Mesothelial cell of epicardium (in vitro differentiated cells): ENCODE data around the gene CDH24. TPM values are rescaled to one million over a fixed set of nuclear protein-coding genes. Genes with fewer than 3 reads are reported as not detected.

ENCODE experiments used
- total RNA-seq: library from RNA; stranded (reverse); gene quantifications from 3 replicates; pipeline ENCODE4 v1.2.1, GENCODE V29; 2021

Gene CDH24
- total RNA-seq, 1 donor from 2014 or later: 30.4 TPM

Other genes starting within 250 kb of the CDH24 start
- gene SLC7A7, start 242.1 kb downstream of the CDH24 start, total RNA-seq: 8.3 to 9.8 TPM (median 8.9 TPM) in 3 replicates
- gene MRPL52, start 227.6 kb downstream of the CDH24 start, total RNA-seq: 67.4 to 77.0 TPM (median 74.4 TPM) in 3 replicates
- gene MMP14, start 220.9 kb downstream of the CDH24 start, total RNA-seq: 302 to 306 TPM (median 304 TPM) in 3 replicates
- gene LRP10, start 185.8 kb downstream of the CDH24 start, total RNA-seq: 38.6 to 40.4 TPM (median 39.8 TPM) in 3 replicates
- 2.6 to 3.0 TPM (median 3.0 TPM) in 3 replicates for gene REM2, start 174.3 kb downstream of the CDH24 start, total RNA-seq
- 97.9 to 106 TPM (median 101 TPM) in 3 replicates for gene RBM23, start 138.4 kb downstream of the CDH24 start, total RNA-seq
- 86.2 to 89.8 TPM (median 86.2 TPM) in 3 replicates for gene PRMT5, start 128.1 kb downstream of the CDH24 start, total RNA-seq
- gene HAUS4, start 100.4 kb downstream of the CDH24 start, total RNA-seq: 32.7 to 33.2 TPM (median 33.0 TPM) in 3 replicates
- 108 to 110 TPM (median 109 TPM) in 3 replicates for gene AJUBA, start 75.0 kb downstream of the CDH24 start, total RNA-seq
- gene C14orf93, start 47.4 kb downstream of the CDH24 start, total RNA-seq: 14.0 to 15.1 TPM (median 14.9 TPM) in 3 replicates
- gene PSMB5, start 22.6 kb downstream of the CDH24 start, total RNA-seq: 121 to 124 TPM (median 123 TPM) in 3 replicates
- 0.09 TPM in 1 of 3 replicates, not detected in the others for gene PSMB11, start 15.3 kb downstream of the CDH24 start, total RNA-seq
- gene ACIN1, start 37.6 kb upstream of the CDH24 start, total RNA-seq: 372 to 401 TPM (median 374 TPM) in 3 replicates
- 43.2 to 48.5 TPM (median 45.6 TPM) in 3 replicates for gene C14orf119, start 38.0 kb upstream of the CDH24 start, total RNA-seq
- gene CIROP, start 47.5 kb upstream of the CDH24 start, total RNA-seq: not detected in 3 replicates
- gene CEBPE, start 61.7 kb upstream of the CDH24 start, total RNA-seq: not detected in 3 replicates
- gene SLC7A8, start 126.1 kb upstream of the CDH24 start, total RNA-seq: 52.5 to 62.3 TPM (median 58.7 TPM) in 3 replicates
- gene RNF212B, start 180.4 kb upstream of the CDH24 start, total RNA-seq: not detected in 3 replicates
- gene HOMEZ, start 228.6 kb upstream of the CDH24 start, total RNA-seq: 11.9 to 14.4 TPM (median 13.7 TPM) in 3 replicates
- 9.3 to 11.5 TPM (median 10.7 TPM) in 3 replicates for gene PPP1R3E, start 245.3 kb upstream of the CDH24 start, total RNA-seq
- 27.1 to 30.1 TPM (median 27.9 TPM) in 3 replicates for gene BCL2L2, start 249.3 kb upstream of the CDH24 start, total RNA-seq